A673 (cell line): ENCODE data around the gene PKN1.

Experiments used
- EZH2 ChIP-seq: fragments of 200-600 bp; sonication (generic); IDR thresholded peaks from 2 replicates; pipeline ENCODE4 v1.6.1; 2017; ENCODE audit warnings: borderline replicate concordance, low read depth, mild to moderate bottlenecking, mixed read lengths, antibody characterized with exemption, low read length; ENCODE audit not compliant: poor library complexity, severe bottlenecking
- TF ChIP-seq, protein P1 (sequence below): fragments of 300-800, 200-600 bp; sonication (generic); conservative IDR thresholded peaks from 2 replicates; pipeline ENCODE4 v1.5.1; 2017; ENCODE audit warnings: low read depth, mild to moderate bottlenecking, antibody characterized with exemption, low read length, moderate library complexity, mixed read lengths

DNA sequence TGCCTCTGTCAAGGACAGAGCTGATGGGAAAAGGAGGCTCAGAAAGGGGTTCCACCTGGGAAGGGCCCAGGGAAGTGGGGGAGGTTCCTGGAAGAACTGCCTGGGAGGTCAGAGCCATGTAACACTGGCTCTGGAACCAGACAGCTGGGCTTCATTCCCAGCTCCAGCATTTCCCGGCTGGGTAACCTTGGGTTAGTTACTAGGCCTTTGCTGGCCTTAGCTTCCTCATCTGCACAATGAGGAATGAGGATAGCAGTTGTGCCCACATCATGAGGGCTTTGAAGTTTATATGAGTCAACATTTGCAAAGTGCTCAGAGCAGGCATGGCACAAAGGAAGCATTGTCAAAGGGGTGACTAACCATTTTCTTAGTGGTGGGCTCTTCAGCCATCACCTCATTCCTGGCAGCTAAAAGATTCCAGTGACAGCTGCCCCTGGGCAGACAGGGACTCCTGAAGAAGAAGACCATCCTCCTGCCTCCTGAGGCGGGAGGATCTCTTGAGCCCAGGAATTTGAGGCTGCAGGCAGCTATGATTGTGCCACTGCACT, 86.8 kb downstream of the PKN1 start:
- TF ChIP-seq, protein P1, sequence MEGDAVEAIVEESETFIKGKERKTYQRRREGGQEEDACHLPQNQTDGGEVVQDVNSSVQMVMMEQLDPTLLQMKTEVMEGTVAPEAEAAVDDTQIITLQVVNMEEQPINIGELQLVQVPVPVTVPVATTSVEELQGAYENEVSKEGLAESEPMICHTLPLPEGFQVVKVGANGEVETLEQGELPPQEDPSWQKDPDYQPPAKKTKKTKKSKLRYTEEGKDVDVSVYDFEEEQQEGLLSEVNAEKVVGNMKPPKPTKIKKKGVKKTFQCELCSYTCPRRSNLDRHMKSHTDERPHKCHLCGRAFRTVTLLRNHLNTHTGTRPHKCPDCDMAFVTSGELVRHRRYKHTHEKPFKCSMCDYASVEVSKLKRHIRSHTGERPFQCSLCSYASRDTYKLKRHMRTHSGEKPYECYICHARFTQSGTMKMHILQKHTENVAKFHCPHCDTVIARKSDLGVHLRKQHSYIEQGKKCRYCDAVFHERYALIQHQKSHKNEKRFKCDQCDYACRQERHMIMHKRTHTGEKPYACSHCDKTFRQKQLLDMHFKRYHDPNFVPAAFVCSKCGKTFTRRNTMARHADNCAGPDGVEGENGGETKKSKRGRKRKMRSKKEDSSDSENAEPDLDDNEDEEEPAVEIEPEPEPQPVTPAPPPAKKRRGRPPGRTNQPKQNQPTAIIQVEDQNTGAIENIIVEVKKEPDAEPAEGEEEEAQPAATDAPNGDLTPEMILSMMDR = no peak
- no peak for TF ChIP-seq EZH2
